GM19351 (cell line): Measurements from ENCODE around the gene OBSCN.

Experiments used
- ATAC-seq: cut with Tn5 transposase; IDR thresholded peaks from one replicate; pipeline ENCODE4 v1.9.1; 2021; ENCODE audit warnings: mild to moderate bottlenecking, moderate library complexity; ENCODE audit not compliant: unreplicated experiment

Gene OBSCN

GRCh38 chr1:228337031-228337564 is 129.3 kb downstream of the OBSCN start:
- no peak for ATAC-seq

GRCh38 chr1:228337711-228338520 is 130.1 kb downstream of the OBSCN start:
- no peak for ATAC-seq

GRCh38 chr1:228338521-228339051 is 130.7 kb downstream of the OBSCN start:
- no peak for ATAC-seq

- ATAC-seq = no peak
Observed at GRCh38 chr1:228339059-228339704, 131.3 kb downstream of the OBSCN start.

- no peak for ATAC-seq
Observed at GRCh38 chr1:228339766-228340685, 132.2 kb downstream of the OBSCN start.

- no peak for ATAC-seq
Observed at GRCh38 chr1:228340686-228341449, 133.0 kb downstream of the OBSCN start.

- no peak for ATAC-seq
Observed at GRCh38 chr1:228341450-228341813, 133.6 kb downstream of the OBSCN start.

GRCh38 chr1:228341814-228342626 is 134.2 kb downstream of the OBSCN start:
- ATAC-seq = no peak

- ATAC-seq = no peak
Observed at GRCh38 chr1:228342627-228343190, 134.9 kb downstream of the OBSCN start.

GRCh38 chr1:228343191-228343661 is 135.4 kb downstream of the OBSCN start:
- no peak for ATAC-seq

GRCh38 chr1:228344631-228345072 is 136.8 kb downstream of the OBSCN start:
- ATAC-seq = no peak

- no peak for ATAC-seq
Observed at GRCh38 chr1:228345201-228345930, 137.5 kb downstream of the OBSCN start.

GRCh38 chr1:228346731-228347130 is 138.9 kb downstream of the OBSCN start:
- no peak for ATAC-seq

- ATAC-seq = no peak
Observed at GRCh38 chr1:228347181-228347580, 139.3 kb downstream of the OBSCN start.

- ATAC-seq = no peak
Observed at GRCh38 chr1:228348708-228349467, 141.0 kb downstream of the OBSCN start.

- ATAC-seq = no peak
Observed at GRCh38 chr1:228349701-228350171, 141.9 kb downstream of the OBSCN start.

GRCh38 chr1:228350179-228350742 is 142.4 kb downstream of the OBSCN start:
- no peak for ATAC-seq
